BE2C (cell line): ENCODE measurements around the gene TMC7.

Experiments used
- DNase-seq: peaks from one replicate; pipeline ENCODE4 v3.0.0-alpha.2; 2020
- H3K27me3 ChIP-seq: fragments of 250-450 bp; sonication (Bioruptor Pico); 2 replicates; pipeline ENCODE4 v1.5.1; 2020; ENCODE audit warnings: mild to moderate bottlenecking
- H3K36me3 ChIP-seq: fragments of 250-450 bp; sonication (Bioruptor Pico); 2 replicates; pipeline ENCODE4 v1.5.1; 2020; ENCODE audit warnings: mild to moderate bottlenecking
- H3K4me1 ChIP-seq: fragments of 250-450 bp; sonication (Bioruptor Pico); 2 replicates; pipeline ENCODE4 v1.5.1; 2020
- H3K4me3 ChIP-seq: 2 replicates; pipeline ENCODE4 v1.5.1; 2011; ENCODE audit warnings: low read depth, low read length
- H3K9me3 ChIP-seq: fragments of 250-450 bp; sonication (Bioruptor Pico); 2 replicates; pipeline ENCODE4 v1.5.1; 2020
- TF ChIP-seq, protein P1 (sequence below): IDR thresholded peaks from 2 replicates; pipeline ENCODE4 v1.5.1; 2012; ENCODE audit warnings: mild to moderate bottlenecking, low read depth, low read length

TMC7 gene

DNA sequence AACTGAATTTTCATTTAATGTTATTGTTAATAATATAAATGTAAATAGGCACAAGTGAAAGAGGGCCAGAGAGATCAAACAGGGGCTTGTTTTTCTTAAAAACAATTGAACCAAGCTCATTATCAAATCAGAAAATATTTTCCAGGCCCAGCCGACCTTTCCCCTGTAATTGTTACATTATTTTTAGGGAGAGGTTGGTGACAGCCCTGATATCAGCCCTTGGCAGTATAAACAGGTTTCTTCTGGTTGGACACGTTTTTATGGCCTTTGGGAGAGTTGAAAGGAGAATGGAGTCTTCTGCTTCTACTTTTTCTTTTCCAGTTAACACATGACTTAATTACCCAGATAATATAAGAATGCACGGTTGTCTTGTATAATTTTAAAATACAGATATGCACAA lies 43.7 kb downstream of the TMC7 start:
- Histone ChIP-seq H3K36me3 (no peaks in the 10 kb centered on the region), H3K4me1 (no peaks in the 10 kb centered on the region), H3K9me3 (no peaks in the 10 kb centered on the region), H3K4me3 (no peak overlapping the region), H3K27me3 (no peaks in the 10 kb centered on the region)
- no peak for DNase-seq
- TF ChIP-seq, protein P1, sequence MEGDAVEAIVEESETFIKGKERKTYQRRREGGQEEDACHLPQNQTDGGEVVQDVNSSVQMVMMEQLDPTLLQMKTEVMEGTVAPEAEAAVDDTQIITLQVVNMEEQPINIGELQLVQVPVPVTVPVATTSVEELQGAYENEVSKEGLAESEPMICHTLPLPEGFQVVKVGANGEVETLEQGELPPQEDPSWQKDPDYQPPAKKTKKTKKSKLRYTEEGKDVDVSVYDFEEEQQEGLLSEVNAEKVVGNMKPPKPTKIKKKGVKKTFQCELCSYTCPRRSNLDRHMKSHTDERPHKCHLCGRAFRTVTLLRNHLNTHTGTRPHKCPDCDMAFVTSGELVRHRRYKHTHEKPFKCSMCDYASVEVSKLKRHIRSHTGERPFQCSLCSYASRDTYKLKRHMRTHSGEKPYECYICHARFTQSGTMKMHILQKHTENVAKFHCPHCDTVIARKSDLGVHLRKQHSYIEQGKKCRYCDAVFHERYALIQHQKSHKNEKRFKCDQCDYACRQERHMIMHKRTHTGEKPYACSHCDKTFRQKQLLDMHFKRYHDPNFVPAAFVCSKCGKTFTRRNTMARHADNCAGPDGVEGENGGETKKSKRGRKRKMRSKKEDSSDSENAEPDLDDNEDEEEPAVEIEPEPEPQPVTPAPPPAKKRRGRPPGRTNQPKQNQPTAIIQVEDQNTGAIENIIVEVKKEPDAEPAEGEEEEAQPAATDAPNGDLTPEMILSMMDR, result no peak

- no peak overlapping the region for H3K4me3 ChIP-seq
- no peaks in the 10 kb centered on the region for H3K4me1 ChIP-seq
- H3K9me3 ChIP-seq, result no peaks in the 10 kb centered on the region
- H3K27me3 ChIP-seq, result no peaks in the 10 kb centered on the region
- H3K36me3 ChIP-seq, result no peaks in the 10 kb centered on the region
- TF ChIP-seq, protein P1, result no peak
- no peak for DNase-seq
Observed at GRCh38 chr16:19029980-19030379, 46.2 kb downstream of the TMC7 start.

DNA sequence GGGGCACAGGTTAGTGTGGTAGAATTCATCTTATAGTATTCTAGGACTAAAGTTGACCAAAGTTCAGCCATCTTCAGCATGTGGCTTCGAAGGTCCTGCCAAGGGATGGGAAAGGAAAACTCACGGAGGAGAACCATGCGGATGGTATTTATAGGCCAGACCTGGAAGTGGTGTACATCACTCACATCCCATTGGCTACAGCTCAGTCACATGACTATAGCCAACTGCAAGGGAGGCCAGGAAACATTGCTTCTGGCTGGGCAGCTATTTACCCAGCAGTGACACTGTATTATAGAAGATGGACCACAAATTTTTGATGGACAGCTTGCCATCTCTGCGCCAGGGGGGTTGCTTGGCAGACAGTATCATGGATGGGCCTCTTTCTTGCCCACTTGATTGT lies 48.0 kb downstream of the TMC7 start:
- no peaks in the 10 kb centered on the region for H3K4me1 ChIP-seq
- H3K4me3 ChIP-seq, result no peak overlapping the region
- DNase-seq, result no peak
- no peaks in the 10 kb centered on the region for H3K27me3 ChIP-seq
- TF ChIP-seq, protein P1, result no peak
- H3K9me3 ChIP-seq, result no peaks in the 10 kb centered on the region
- no peaks in the 10 kb centered on the region for H3K36me3 ChIP-seq

DNA sequence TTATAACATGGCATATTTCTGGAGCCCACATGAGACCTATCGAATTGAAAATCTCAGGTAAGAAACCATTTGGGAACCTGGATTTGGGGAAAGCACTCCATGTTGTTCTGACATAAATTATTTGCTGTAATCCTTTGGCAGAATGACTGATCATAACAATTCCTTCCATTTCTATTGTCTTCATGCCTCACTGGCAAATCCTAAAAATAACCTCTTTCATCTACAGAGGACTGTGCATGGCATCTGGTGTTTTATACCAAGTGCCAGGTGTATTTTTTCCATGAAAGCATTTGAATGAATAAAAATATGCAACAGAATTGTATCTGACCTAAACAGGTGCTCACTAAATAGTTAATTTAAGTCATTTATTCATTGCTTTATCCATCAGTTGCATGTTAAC lies 50.0 kb downstream of the TMC7 start:
- H3K4me1 ChIP-seq, result no peaks in the 10 kb centered on the region
- TF ChIP-seq, protein P1, result no peak
- no peaks in the 10 kb centered on the region for H3K27me3 ChIP-seq
- no peaks in the 10 kb centered on the region for H3K36me3 ChIP-seq
- H3K4me3 ChIP-seq, result no peak overlapping the region
- H3K9me3 ChIP-seq, result no peaks in the 10 kb centered on the region
- DNase-seq, result no peak

- Histone ChIP-seq H3K4me3 (no peak overlapping the region), H3K36me3 (no peaks in the 10 kb centered on the region), H3K4me1 (no peaks in the 10 kb centered on the region), H3K9me3 (no peaks in the 10 kb centered on the region), H3K27me3 (no peaks in the 10 kb centered on the region)
- no peak for DNase-seq
- TF ChIP-seq, protein P1, result no peak
Observed at GRCh38 chr16:19040400-19040799, 56.7 kb downstream of the TMC7 start.

DNA sequence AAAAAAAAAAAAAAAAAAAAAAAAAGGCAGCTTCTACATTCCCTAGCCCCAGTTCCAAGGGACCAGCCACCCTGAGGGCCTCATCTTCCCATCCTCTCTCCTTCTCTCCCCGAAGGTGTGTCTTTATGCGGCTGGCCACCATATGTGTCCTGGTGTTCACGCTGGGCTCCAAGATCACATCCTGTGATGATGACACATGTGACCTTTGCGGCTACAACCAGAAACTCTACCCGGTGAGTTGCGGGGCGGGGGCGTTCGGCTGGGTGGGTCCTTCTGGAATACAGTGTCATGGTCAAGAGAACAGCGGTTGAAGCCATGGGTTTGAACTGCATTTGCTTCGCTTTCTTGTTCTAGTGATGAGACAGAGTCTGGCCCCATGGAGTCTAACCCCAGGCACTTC lies 61.0 kb downstream of the TMC7 start:
- Histone ChIP-seq H3K4me3 (no peak overlapping the region), H3K36me3 (no peaks in the 10 kb centered on the region)
- TF ChIP-seq, protein P1, result no peak

More for the DNA sequence above, 61.0 kb downstream of the TMC7 start:
- DNase-seq, result no peak
- Histone ChIP-seq H3K9me3 (no peaks in the 10 kb centered on the region), H3K4me1 (no peaks in the 10 kb centered on the region), H3K27me3 (no peaks in the 10 kb centered on the region)
